OCI-LY7 (cell line): ENCODE measurements around the gene RHEX. TPM values are rescaled to one million over a fixed set of nuclear protein-coding genes. Genes with fewer than 3 reads are reported as not detected.

Experiments
- BruUV-seq: library from RNA; stranded (reverse); fragments of 400-500 nt; replicated peaks from 2 replicates; lab custom pipeline; 2021; lab: Mats Ljungman, UMichigan
- CTCF ChIA-PET: fragments of 300-600 bp; sonication (Branson Sonifier 250); formaldehyde crosslinking; loops from one replicate; lab custom pipeline; 2022; ENCODE audit warnings: antibody characterized with exemption; ENCODE audit not compliant: unreplicated experiment; lab: Charles Lee
- POLR2A ChIA-PET: fragments of 300-600 bp; sonication (Branson Sonifier 250); formaldehyde crosslinking; loops from one replicate; lab custom pipeline; 2022; ENCODE audit warnings: antibody characterized with exemption; lab: Charles Lee
- DNase-seq: peaks from one replicate; pipeline ENCODE4 v3.0.0-alpha.2; 2015; ENCODE audit warnings: low spot score
- H2AFZ ChIP-seq: fragments of 200-600 bp; sonication (generic), shearing (Covaris generic); 2 replicates; pipeline ENCODE4 v1.6.1; 2014; ENCODE audit warnings: mild to moderate bottlenecking, antibody characterized with exemption, low read length, moderate library complexity
- H3K27ac ChIP-seq: fragments of 200-600 bp; sonication (generic); 2 replicates; pipeline ENCODE4 v1.5.1; 2014; ENCODE audit warnings: mixed run types, low read depth, mild to moderate bottlenecking, moderate library complexity, low read length, inconsistent platforms; ENCODE audit not compliant: poor library complexity, severe bottlenecking
- H3K36me3 ChIP-seq: fragments of 200-600 bp; sonication (generic); 2 replicates; pipeline ENCODE4 v1.6.1; 2014; ENCODE audit warnings: mild to moderate bottlenecking, antibody characterized with exemption, low read length, moderate library complexity, mixed read lengths; ENCODE audit not compliant: insufficient read depth
- H3K4me1 ChIP-seq: fragments of 200-600 bp; sonication (generic); 2 replicates; pipeline ENCODE4 v1.5.1; 2014; ENCODE audit warnings: mild to moderate bottlenecking, low read length; ENCODE audit not compliant: insufficient read depth, poor library complexity, severe bottlenecking
- H3K4me2 ChIP-seq: fragments of 200-600 bp; sonication (generic); 2 replicates; pipeline ENCODE4 v1.6.1; 2014; ENCODE audit warnings: mild to moderate bottlenecking, low read length
- H3K4me3 ChIP-seq: fragments of 200-600 bp; sonication (generic); 2 replicates; pipeline ENCODE4 v1.5.1; 2014; ENCODE audit warnings: mild to moderate bottlenecking, low read depth, low read length; ENCODE audit not compliant: poor library complexity, severe bottlenecking
- H3K79me2 ChIP-seq: fragments of 200-600 bp; sonication (generic); 2 replicates; pipeline ENCODE4 v1.6.1; 2016; ENCODE audit warnings: low read depth, mild to moderate bottlenecking, low read length, moderate library complexity, mixed read lengths; ENCODE audit not compliant: insufficient read depth
- H3K9me2 ChIP-seq: fragments of 200-600 bp; sonication (generic); 2 replicates; pipeline ENCODE4 v1.6.1; 2016; ENCODE audit warnings: mild to moderate bottlenecking, low read length, mixed read lengths; ENCODE audit not compliant: insufficient read depth
- H3K9me3 ChIP-seq: fragments of 200-600 bp; sonication (generic); 2 replicates; pipeline ENCODE4 v1.6.1; 2014; ENCODE audit warnings: mild to moderate bottlenecking, mixed run types, low read length, mixed read lengths
- H4K20me1 ChIP-seq: fragments of 200-600 bp; sonication (generic); 2 replicates; pipeline ENCODE4 v1.6.1; 2014; ENCODE audit warnings: mild to moderate bottlenecking, antibody characterized with exemption, low read length, moderate library complexity, mixed read lengths; ENCODE audit not compliant: insufficient read depth
- CTCF ChIP-seq: fragments of 200-600 bp; sonication (generic); conservative IDR thresholded peaks from 2 replicates; pipeline ENCODE4 v1.5.1; 2014; ENCODE audit warnings: mild to moderate bottlenecking, antibody characterized with exemption, low read length, moderate library complexity, mixed read lengths
- EZH2phosphoT487 ChIP-seq: fragments of 200-600 bp; sonication (generic); IDR thresholded peaks from 2 replicates; pipeline ENCODE4 v1.6.1; 2018; ENCODE audit warnings: low read depth, borderline replicate concordance, mild to moderate bottlenecking, mixed run types, antibody characterized with exemption, low read length, moderate library complexity, mixed read lengths
- intact Hi-C: fragments of 100-400 bp; cut with micrococcal nuclease; formaldehyde crosslinking; loops from one replicate; pipeline ENCODE4 v1.10.0; 2022; ENCODE audit not compliant: unreplicated experiment
- total RNA-seq, 2 experiments: library from RNA; depleted of rRNA in 1 of 2; stranded (reverse); fragments of >200 nt in 1 of 2; shearing (Covaris generic) in 1 of 2; gene quantifications; 2 replicates each; pipeline ENCODE4 v1.2.3, GENCODE V29; 2014 to 2022

RHEX gene
- total RNA-seq, 2 experiments from 2014 or later: 5.0 to 9.9 TPM

GRCh38 chr1:206082831-206083695, 30.1 kb downstream of the RHEX start:
- Histone ChIP-seq H2AFZ (no peak overlapping the region), H3K9me3 (no peaks in the 10 kb centered on the region), H4K20me1 (no peaks in the 10 kb centered on the region), H3K36me3 (no peaks in the 10 kb centered on the region), H3K4me2 (no peak overlapping the region), H3K4me3 (no peak overlapping the region), H3K4me1 (no peaks in the 10 kb centered on the region), H3K79me2 (no peaks in the 10 kb centered on the region), H3K9me2 (no peaks in the 10 kb centered on the region), H3K27ac (no peak overlapping the region)
- CTCF ChIA-PET: no interaction called here
- no peak for DNase-seq
- TF ChIP-seq EZH2phosphoT487 (no peak), CTCF (no peak)
- intact Hi-C loops: no loop called here
- POLR2A ChIA-PET: interaction anchor here (1.4 kb wide), 1 partner anchor 10 kb away, joined by 3 read pairs; no protein-coding TSS in a partner anchor
- no TSS peak for BruUV-seq

GRCh38 chr1:206083750-206084149, 30.8 kb downstream of the RHEX start:
- no peak for DNase-seq
- intact Hi-C loops: no loop called here
- Histone ChIP-seq H3K9me2 (no peaks in the 10 kb centered on the region), H3K27ac (no peak overlapping the region), H3K36me3 (no peaks in the 10 kb centered on the region), H3K4me1 (no peaks in the 10 kb centered on the region), H3K4me2 (no peak overlapping the region), H3K9me3 (no peaks in the 10 kb centered on the region), H4K20me1 (no peaks in the 10 kb centered on the region), H3K79me2 (no peaks in the 10 kb centered on the region), H3K4me3 (no peak overlapping the region), H2AFZ (no peak overlapping the region)
- ChIA-PET POLR2A (interaction anchor here (1.4 kb wide), 1 partner anchor 11 kb away, joined by 3 read pairs; no protein-coding TSS in a partner anchor), CTCF (no interaction called here)
- TF ChIP-seq EZH2phosphoT487: no peak
- no TSS peak for BruUV-seq

- no peak overlapping the region for H3K4me2 ChIP-seq
- TF ChIP-seq CTCF (no peak), EZH2phosphoT487 (no peak)
- CTCF ChIA-PET: no interaction called here
Observed at GRCh38 chr1:206087091-206087490, 34.1 kb downstream of the RHEX start.

More at GRCh38 chr1:206087091-206087490, 34.1 kb downstream of the RHEX start:
- POLR2A ChIA-PET: interaction anchor here (1.2 kb wide), 1 partner anchor 48 kb away, joined by 3 read pairs; no protein-coding TSS in a partner anchor
- H3K36me3 ChIP-seq: no peaks in the 10 kb centered on the region
- H3K9me2 ChIP-seq: no peaks in the 10 kb centered on the region
- no peaks in the 10 kb centered on the region for H4K20me1 ChIP-seq
- no peak overlapping the region for H3K4me3 ChIP-seq
- no peaks in the 10 kb centered on the region for H3K79me2 ChIP-seq
- H3K27ac ChIP-seq: no peak overlapping the region
- DNase-seq: no peak
- H3K4me1 ChIP-seq: no peaks in the 10 kb centered on the region
- no TSS peak for BruUV-seq
- no peaks in the 10 kb centered on the region for H3K9me3 ChIP-seq
- H2AFZ ChIP-seq: no peak overlapping the region
- intact Hi-C loops: no loop called here
